CD4-positive, alpha-beta T cell treated with Interleukin-6 for 4 hours (primary cell): ENCODE measurements around the gene DIS3L.
"Not testable (repeated sequence)": the region's sequence is repeated elsewhere in the genome, so short reads cannot be mapped to it uniquely, and the experiment has no call there.

ENCODE experiments used
- DNase-seq: peaks from one replicate; pipeline ENCODE4 v3.0.0-alpha.2; 2020; ENCODE audit warnings: mixed read lengths

The DIS3L gene

DNA sequence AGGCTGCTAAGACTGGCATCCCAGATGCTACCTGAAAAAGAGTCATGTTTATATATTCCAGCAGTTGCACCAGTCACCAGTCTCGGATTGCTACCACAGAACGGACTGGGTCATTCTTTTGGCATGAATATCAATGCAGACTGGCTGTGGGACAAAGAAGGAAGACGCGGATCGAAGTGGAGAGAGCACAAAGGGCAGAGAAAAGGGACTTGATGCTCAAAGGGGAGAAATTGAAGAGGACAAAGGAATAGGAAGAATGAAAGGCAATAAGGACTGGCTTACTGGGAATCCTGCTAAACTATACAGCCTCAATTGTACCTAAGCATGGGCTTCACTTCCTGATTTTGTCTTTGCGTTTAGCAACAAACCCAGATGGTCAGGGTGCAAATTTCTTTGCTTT is 15.3 kb upstream of the DIS3L start:
- DNase-seq: no peak

DNA sequence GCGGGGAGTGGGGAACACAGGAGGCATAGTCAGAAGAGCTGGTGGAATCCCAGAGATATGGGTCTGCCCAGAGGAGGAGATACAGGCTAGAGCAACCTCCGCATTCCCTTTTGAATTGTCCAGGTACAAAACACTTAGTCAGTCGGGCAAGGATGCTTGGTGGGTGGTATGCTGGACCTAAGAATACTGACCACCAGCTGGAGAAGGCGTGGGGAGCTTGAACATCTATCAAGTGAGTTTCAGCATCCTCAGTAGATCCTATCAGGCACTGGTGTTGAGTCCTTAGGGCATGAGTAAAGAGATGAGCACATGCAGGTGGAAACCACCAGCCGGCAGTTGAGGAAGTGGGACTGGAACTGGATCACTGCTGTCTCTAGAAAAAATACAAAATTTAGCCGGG is 14.7 kb upstream of the DIS3L start:
- DNase-seq: no peak

- no peak for DNase-seq
Observed at GRCh38 chr15:66284271-66284670, 9.1 kb upstream of the DIS3L start.

GRCh38 chr15:66285533-66286280 is 7.7 kb upstream of the DIS3L start:
- DNase-seq: no peak

DNA sequence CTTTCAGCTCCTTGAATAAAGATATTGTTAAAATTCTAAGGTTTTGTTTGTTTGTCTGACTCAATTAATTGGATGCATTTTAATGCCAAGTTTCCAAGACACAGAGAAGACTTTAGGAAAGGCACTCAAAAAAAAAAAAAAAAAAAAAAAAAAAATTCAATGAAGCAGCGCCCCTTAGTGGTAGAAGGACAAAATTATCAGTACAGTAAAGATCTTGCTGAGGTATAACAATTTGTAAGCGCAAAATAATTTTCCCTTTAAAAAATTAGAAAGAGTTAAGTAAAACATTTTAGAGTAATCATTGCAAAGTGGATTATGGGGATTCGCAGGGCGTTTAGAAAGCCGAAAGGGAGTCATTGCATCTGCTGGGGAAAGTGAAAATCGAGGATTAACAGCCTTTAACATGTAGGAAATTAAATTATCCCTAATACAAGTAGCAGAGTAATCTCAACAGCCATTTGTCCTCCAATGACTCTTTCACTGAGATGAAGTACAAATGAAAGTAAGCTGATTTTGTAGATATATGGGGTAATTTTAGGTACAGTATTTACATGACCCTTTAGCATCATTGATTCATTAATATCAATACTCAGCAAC is 5.8 kb upstream of the DIS3L start:
- DNase-seq: no peak

GRCh38 chr15:66288093-66288492 is 5.3 kb upstream of the DIS3L start:
- DNase-seq: no peak

GRCh38 chr15:66288551-66289185 is 4.7 kb upstream of the DIS3L start:
- no peak for DNase-seq

GRCh38 chr15:66290007-66290406 is 3.4 kb upstream of the DIS3L start:
- DNase-seq: no peak

DNA sequence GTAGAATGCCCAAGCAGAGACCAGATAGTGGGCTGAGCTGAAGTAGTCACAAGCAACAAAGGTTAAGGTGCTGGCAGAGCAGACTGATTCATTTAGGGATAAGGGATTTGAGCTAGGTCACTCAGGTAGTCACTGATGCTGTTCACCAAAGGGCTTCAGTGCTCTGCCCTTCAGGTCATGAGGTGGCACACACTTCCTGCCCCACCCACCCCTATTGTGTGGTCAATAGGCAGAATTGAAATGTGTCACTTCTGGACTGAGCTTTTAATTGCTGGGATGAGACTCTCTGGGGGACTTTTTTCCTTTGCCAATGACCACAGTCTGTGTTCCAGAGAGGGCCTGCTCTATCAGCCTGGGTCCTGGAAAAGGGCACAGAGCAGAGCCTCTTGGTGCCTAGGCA is 2.9 kb upstream of the DIS3L start:
- no peak for DNase-seq

- DNase-seq: no peak
Observed at GRCh38 chr15:66291816-66292570, 1.4 kb upstream of the DIS3L start.

GRCh38 chr15:66292571-66293418 is 573 bp upstream of the DIS3L start:
- DNase-seq: no peak

- peak; percentile 19 for DNase-seq
Observed at GRCh38 chr15:66294157-66294931, 976 bp downstream of the DIS3L start.

GRCh38 chr15:66294932-66295235 is 1.5 kb downstream of the DIS3L start:
- DNase-seq: no peak

DNA sequence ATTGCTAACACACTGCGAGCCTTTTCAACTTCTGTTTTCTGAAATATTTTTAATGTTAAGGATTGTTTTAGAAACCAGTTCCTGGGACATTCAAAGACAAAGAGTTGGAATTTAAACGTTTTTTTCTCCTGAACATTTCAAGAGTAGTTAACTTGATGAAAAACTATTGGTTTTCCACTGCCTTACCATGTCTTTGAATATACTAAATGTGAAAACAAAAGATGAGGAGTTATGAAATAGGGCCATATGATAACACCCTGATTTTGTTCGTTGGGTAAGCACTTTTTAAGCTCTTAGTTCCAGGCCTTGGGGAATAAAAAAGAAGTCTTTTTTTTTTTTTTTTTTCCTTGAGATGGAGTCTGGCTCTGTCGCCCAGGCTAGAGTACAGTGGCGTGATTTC is 2.8 kb downstream of the DIS3L start:
- DNase-seq: no peak

DNA sequence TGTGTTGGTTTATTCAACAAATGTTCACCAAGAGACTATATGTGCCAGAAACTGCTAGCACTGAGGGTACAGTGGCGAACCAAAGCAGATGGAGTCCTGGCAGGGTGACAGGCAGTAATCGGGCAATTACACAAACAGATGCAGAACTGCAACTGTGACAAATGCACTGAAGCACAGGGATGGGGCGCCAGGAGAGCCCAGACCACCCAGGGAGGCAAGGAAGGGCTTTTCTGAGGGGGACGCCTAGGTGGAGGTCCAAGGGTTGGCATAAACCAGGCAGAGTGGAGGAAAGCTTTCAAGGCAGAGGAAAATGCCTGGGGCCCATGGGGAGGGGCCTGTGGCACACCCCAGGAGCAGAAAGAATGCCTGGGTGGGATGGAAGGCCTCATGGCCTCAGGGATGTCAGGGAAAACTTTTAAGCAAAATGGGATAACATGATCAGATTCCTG is 5.5 kb downstream of the DIS3L start:
- no peak for DNase-seq

GRCh38 chr15:66302489-66303278 is 9.3 kb downstream of the DIS3L start:
- no peak for DNase-seq

DNA sequence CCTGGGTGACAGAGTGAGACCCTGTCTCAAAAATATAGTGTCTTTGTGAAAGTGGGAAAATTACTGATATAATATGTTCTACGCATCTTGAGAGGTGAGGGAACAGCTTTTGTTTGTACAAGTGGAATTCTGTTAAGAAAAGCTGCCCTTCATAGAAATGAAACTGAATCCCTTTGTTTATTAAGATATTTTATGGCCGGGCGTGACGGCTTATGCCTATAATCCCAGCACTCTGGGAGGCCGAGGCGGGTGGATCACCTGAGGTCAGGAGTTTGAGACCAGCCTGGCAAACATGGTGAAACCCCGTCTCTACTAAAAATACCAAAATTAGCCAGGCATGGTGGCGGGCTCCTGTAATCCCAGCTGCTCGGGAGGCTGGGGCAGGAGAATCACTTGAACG is 11.1 kb downstream of the DIS3L start:
- not testable (repeated sequence) for DNase-seq

GRCh38 chr15:66306381-66306780 is 13.0 kb downstream of the DIS3L start:
- DNase-seq: no peak

GRCh38 chr15:66308531-66308930 is 15.2 kb downstream of the DIS3L start:
- no peak for DNase-seq

GRCh38 chr15:66309828-66310227 is 16.5 kb downstream of the DIS3L start:
- DNase-seq: no peak

- no peak for DNase-seq
Observed at GRCh38 chr15:66310786-66311185, 17.4 kb downstream of the DIS3L start.
